ENCODE data around the gene AIMP2. TPM values are rescaled to one million over a fixed set of nuclear protein-coding genes. Genes with fewer than 3 reads are reported as not detected.

The AIMP2 gene
- total RNA-seq, 1 donor from 2014 or later = 73.4 TPM

- H3K36me3 Mint-ChIP-seq (ENCODE audit: low read depth) = peaks cover 56% of the 10 kb centered on the region
- intact Hi-C loops (cut with micrococcal nuclease) = no loop called here
- peaks cover 30% of the 10 kb centered on the region for H3K4me1 Mint-ChIP-seq (ENCODE audit: low read depth)
- DNase-seq (ENCODE audit: low spot score) = no peak
- H3K9me3 Mint-ChIP-seq = no peaks in the 10 kb centered on the region
- H3K27ac Mint-ChIP-seq = no peak overlapping the region
- H3K27me3 Mint-ChIP-seq (ENCODE audit: low read depth) = no peaks in the 10 kb centered on the region
- H3K4me3 Mint-ChIP-seq (ENCODE audit: low read depth) = peak overlapping the region; percentile 87
Measured at GRCh38 chr7:6011541-6011940, 2.5 kb downstream of the AIMP2 start.

DNA sequence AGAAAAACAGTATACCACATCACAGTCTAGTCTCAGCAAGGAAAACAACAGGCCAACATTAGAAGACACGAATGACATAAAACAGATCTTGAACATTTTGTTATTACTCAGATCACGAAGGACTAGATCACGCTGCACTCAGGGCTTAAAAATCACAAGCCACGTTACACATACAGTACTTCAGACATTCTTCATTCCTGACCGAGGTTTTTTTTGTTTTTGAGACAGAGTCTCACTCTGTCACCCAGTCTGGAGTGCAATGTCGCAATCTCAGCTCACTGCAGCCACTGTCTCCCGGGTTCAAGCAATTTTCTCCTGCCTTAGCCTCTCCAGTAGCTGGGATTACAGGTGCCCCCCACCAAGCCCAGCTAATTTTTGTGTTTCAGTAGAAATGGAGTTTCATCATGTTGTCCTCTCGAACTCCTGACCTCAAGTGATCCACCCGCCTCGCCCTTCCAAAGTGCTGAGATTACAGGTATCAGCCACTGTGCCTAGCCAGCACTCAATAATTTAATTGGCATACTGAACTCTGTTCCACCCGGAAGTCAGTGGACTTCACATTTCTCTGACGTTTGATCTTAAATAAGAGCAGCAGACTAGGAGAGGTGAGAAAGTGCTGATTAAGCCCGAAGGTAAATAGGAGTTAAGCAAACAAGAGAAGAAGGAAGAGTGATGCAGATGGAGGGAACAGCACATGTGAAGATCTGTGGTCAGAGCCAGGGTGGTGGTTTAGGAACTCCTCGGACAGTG, 3.5 kb downstream of the AIMP2 start:
- intact Hi-C loops (cut with micrococcal nuclease) = no loop called here
- Mint-ChIP-seq H3K36me3 (ENCODE audit: low read depth) (peaks cover 64% of the 10 kb centered on the region), H3K27me3 (ENCODE audit: low read depth) (no peaks in the 10 kb centered on the region), H3K4me3 (ENCODE audit: low read depth) (no peak overlapping the region), H3K4me1 (ENCODE audit: low read depth) (peaks cover 24% of the 10 kb centered on the region), H3K27ac (no peak overlapping the region), H3K9me3 (no peaks in the 10 kb centered on the region)
- no peak for DNase-seq (ENCODE audit: low spot score)

GRCh38 chr7:6015917-6016652, 7.0 kb downstream of the AIMP2 start:
- Mint-ChIP-seq H3K36me3 (ENCODE audit: low read depth) (peaks cover 82% of the 10 kb centered on the region), H3K9me3 (no peaks in the 10 kb centered on the region), H3K4me1 (ENCODE audit: low read depth) (peaks cover 13% of the 10 kb centered on the region), H3K27ac (peak overlapping the region; percentile 22), H3K27me3 (ENCODE audit: low read depth) (no peaks in the 10 kb centered on the region), H3K4me3 (ENCODE audit: low read depth) (no peak overlapping the region)
- DNase-seq (ENCODE audit: low spot score) = no peak
- intact Hi-C loops (cut with micrococcal nuclease) = no loop called here

GRCh38 chr7:6016653-6016966, 7.5 kb downstream of the AIMP2 start:
- intact Hi-C loops (cut with micrococcal nuclease) = no loop called here
- DNase-seq (ENCODE audit: low spot score) = no peak
- Mint-ChIP-seq H3K36me3 (ENCODE audit: low read depth) (peaks cover 82% of the 10 kb centered on the region), H3K4me3 (ENCODE audit: low read depth) (no peak overlapping the region), H3K27ac (no peak overlapping the region), H3K27me3 (ENCODE audit: low read depth) (no peaks in the 10 kb centered on the region), H3K4me1 (ENCODE audit: low read depth) (peaks cover 11% of the 10 kb centered on the region), H3K9me3 (no peaks in the 10 kb centered on the region)

GRCh38 chr7:6020371-6021286, 11.6 kb downstream of the AIMP2 start:
- Mint-ChIP-seq H3K36me3 (ENCODE audit: low read depth) (peaks cover 84% of the 10 kb centered on the region), H3K4me3 (ENCODE audit: low read depth) (no peak overlapping the region), H3K27ac (no peak overlapping the region), H3K9me3 (no peaks in the 10 kb centered on the region), H3K4me1 (ENCODE audit: low read depth) (no peaks in the 10 kb centered on the region), H3K27me3 (ENCODE audit: low read depth) (no peaks in the 10 kb centered on the region)
- no peak for DNase-seq (ENCODE audit: low spot score)
- intact Hi-C loops (cut with micrococcal nuclease) = no loop called here

DNA sequence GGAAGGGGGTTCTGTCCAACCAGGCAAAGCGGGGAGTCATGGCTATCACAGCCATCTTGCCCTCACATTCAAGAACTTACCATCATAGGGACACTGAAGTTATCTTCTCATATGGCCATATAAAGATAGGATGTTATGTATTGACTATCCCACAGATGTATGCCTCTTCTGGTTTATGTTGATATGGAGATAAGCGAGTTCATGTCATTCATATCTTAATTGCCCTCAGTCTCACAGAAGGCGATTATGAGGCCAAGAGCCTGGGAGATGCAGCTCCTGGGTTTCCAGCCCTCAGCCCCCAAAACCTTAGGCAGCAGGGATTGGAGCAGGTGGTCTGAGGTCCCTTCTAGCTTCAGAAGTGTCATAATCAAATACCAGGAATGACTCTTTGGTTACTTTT, 13.6 kb downstream of the AIMP2 start:
- Mint-ChIP-seq H3K27me3 (ENCODE audit: low read depth) (no peaks in the 10 kb centered on the region), H3K9me3 (no peaks in the 10 kb centered on the region), H3K4me3 (ENCODE audit: low read depth) (no peak overlapping the region), H3K27ac (no peak overlapping the region), H3K4me1 (ENCODE audit: low read depth) (peaks cover 14% of the 10 kb centered on the region), H3K36me3 (ENCODE audit: low read depth) (peaks cover 87% of the 10 kb centered on the region)
- no peak for DNase-seq (ENCODE audit: low spot score)
- intact Hi-C loops (cut with micrococcal nuclease) = no loop called here

GRCh38 chr7:6023974-6024435, 14.9 kb downstream of the AIMP2 start:
- intact Hi-C loops (cut with micrococcal nuclease) = no loop called here
- H3K27ac Mint-ChIP-seq = no peak overlapping the region
- peaks cover 89% of the 10 kb centered on the region for H3K36me3 Mint-ChIP-seq (ENCODE audit: low read depth)
- H3K27me3 Mint-ChIP-seq (ENCODE audit: low read depth) = no peaks in the 10 kb centered on the region
- H3K4me3 Mint-ChIP-seq (ENCODE audit: low read depth) = no peak overlapping the region
- DNase-seq (ENCODE audit: low spot score) = no peak
- H3K9me3 Mint-ChIP-seq = no peaks in the 10 kb centered on the region
- peaks cover 14% of the 10 kb centered on the region for H3K4me1 Mint-ChIP-seq (ENCODE audit: low read depth)

DNA sequence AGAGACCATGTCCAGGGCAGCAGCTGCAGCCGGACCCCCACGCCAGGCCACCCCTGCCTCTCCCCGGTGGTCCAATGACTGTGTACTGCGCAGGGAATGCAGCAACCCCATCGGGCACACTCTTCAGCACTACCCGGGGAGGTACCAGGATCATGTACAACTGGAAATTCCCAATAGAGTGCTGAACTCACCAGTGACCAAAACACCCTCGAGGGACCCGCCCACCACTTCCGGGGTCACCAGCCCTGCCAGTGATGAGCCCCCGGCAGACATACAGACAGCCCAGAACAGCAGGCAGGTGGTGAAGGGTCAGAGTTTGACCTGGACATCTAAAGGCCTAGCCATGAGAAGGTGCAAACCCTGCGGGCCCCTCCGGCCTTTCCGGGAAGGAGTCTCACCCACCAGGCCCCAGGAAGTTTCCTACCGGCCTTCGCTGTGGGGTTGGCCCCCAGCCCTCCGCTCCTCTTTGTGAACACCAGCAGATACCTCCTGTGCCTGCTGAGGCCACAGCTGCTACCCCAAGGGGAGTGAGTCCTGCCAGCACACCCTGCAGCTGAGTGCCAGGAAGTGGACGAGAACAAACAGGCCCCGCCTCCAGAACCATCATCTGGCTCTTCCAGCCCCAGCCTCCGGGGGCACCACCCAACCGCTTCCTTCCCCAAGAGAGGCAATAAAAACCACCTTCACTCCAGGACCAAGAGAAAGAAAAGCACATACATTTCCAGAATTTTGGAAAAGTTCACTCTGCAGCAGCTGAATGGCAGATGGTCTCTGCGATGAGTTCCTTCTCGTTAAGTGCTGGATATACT, 17.1 kb downstream of the AIMP2 start:
- Mint-ChIP-seq H3K9me3 (no peaks in the 10 kb centered on the region), H3K36me3 (ENCODE audit: low read depth) (peaks cover 82% of the 10 kb centered on the region), H3K4me3 (ENCODE audit: low read depth) (peak overlapping the region; percentile 51), H3K27ac (peak overlapping the region; percentile 73), H3K27me3 (ENCODE audit: low read depth) (no peaks in the 10 kb centered on the region), H3K4me1 (ENCODE audit: low read depth) (peaks cover 15% of the 10 kb centered on the region)
- intact Hi-C loops (cut with micrococcal nuclease) = no loop called here
- DNase-seq (ENCODE audit: low spot score) = peak; percentile 59

- peaks cover 15% of the 10 kb centered on the region for H3K4me1 Mint-ChIP-seq (ENCODE audit: low read depth)
- intact Hi-C loops (cut with micrococcal nuclease) = no loop called here
- no peaks in the 10 kb centered on the region for H3K27me3 Mint-ChIP-seq (ENCODE audit: low read depth)
- peaks cover 81% of the 10 kb centered on the region for H3K36me3 Mint-ChIP-seq (ENCODE audit: low read depth)
- DNase-seq (ENCODE audit: low spot score) = no peak
- H3K9me3 Mint-ChIP-seq = no peaks in the 10 kb centered on the region
- H3K4me3 Mint-ChIP-seq (ENCODE audit: low read depth) = no peak overlapping the region
- peak overlapping the region; percentile 55 for H3K27ac Mint-ChIP-seq
Measured at GRCh38 chr7:6026820-6027311, 17.8 kb downstream of the AIMP2 start.

- intact Hi-C loops (cut with micrococcal nuclease) = no loop called here
- no peak for DNase-seq (ENCODE audit: low spot score)
- peaks cover 15% of the 10 kb centered on the region for H3K4me1 Mint-ChIP-seq (ENCODE audit: low read depth)
- no peaks in the 10 kb centered on the region for H3K27me3 Mint-ChIP-seq (ENCODE audit: low read depth)
- no peaks in the 10 kb centered on the region for H3K9me3 Mint-ChIP-seq
- no peak overlapping the region for H3K4me3 Mint-ChIP-seq (ENCODE audit: low read depth)
- peak overlapping the region; percentile 33 for H3K27ac Mint-ChIP-seq
- H3K36me3 Mint-ChIP-seq (ENCODE audit: low read depth) = peaks cover 78% of the 10 kb centered on the region
Measured at GRCh38 chr7:6027806-6028365, 18.8 kb downstream of the AIMP2 start.

- H3K4me3 Mint-ChIP-seq (ENCODE audit: low read depth) = no peak overlapping the region
- peaks cover 76% of the 10 kb centered on the region for H3K36me3 Mint-ChIP-seq (ENCODE audit: low read depth)
- intact Hi-C loops (cut with micrococcal nuclease) = no loop called here
- H3K27ac Mint-ChIP-seq = no peak overlapping the region
- no peak for DNase-seq (ENCODE audit: low spot score)
- H3K27me3 Mint-ChIP-seq (ENCODE audit: low read depth) = no peaks in the 10 kb centered on the region
- H3K9me3 Mint-ChIP-seq = no peaks in the 10 kb centered on the region
- H3K4me1 Mint-ChIP-seq (ENCODE audit: low read depth) = peaks cover 15% of the 10 kb centered on the region
Measured at GRCh38 chr7:6028563-6028962, 19.5 kb downstream of the AIMP2 start.

- Mint-ChIP-seq H3K36me3 (ENCODE audit: low read depth) (peaks cover 79% of the 10 kb centered on the region), H3K27ac (peak within 1 kb of the TSS; percentile 1), H3K9me3 (no peaks in the 10 kb centered on the region), H3K4me3 (ENCODE audit: low read depth) (no peak within 1 kb of the TSS), H3K4me1 (ENCODE audit: low read depth) (peaks cover 14% of the 10 kb centered on the region), H3K27me3 (ENCODE audit: low read depth) (no peaks in the 10 kb centered on the region)
- DNase-seq (ENCODE audit: low spot score) = no peak
- intact Hi-C loops (cut with micrococcal nuclease) = no loop called here
Measured at GRCh38 chr7:6030988-6031387, 21.9 kb downstream of the AIMP2 start, which contains the start of gene ANKRD61. TSS of gene ANKRD61 (plus strand) at chr7:6031376. CDS start at chr7:6031376, 0 bp downstream.

Measured in activated T-helper 2 cell treated with anti-CD3 and anti-CD28 coated beads, Interferon-gamma antibody, Interleukin-2, Interleukin-4, amounts not matched to agents 10 μg/mL and 5 μg/mL and 100 μg/mL, durations not matched to agents 14 hours and 24 hours and 36 hours (primary cell).